Body of pancreas (tissue), 4 donors: ENCODE measurements around the gene VPS16. TPM values are rescaled to one million over a fixed set of nuclear protein-coding genes. Genes with fewer than 3 reads are reported as not detected.

ENCODE experiments used
- ATAC-seq: fragments of 150-250 bp; one replicate; pipeline ENCODE4 v1.9.1; 2016
- DNase-seq, 4 donors: peaks; one replicate each; pipeline ENCODE4 v3.0.0-alpha.2; 2019
- H3K27ac ChIP-seq, 4 donors: fragments of 200-600 bp; sonication (generic); 1 replicate in 3 of 4; 2 replicates in 1 of 4; pipeline versions ENCODE4 v1.5.1 to v1.6.1; 2016 to 2019; ENCODE audit warnings: mild to moderate bottlenecking in 1 of 4, mixed read lengths in 1 of 4, moderate library complexity in 1 of 4
- H3K27me3 ChIP-seq, 2 donors: fragments of 200-600 bp; sonication (generic); one replicate each; pipeline ENCODE4 v1.6.0; 2016; ENCODE audit warnings: mild to moderate bottlenecking in 1 of 2
- H3K36me3 ChIP-seq, 2 donors: fragments of 200-600 bp; sonication (generic); replicated peaks in 1 of 2; 2 replicates each; pipeline ENCODE4 v1.5.1; 2016; ENCODE audit warnings: low read depth in 2 of 2; ENCODE audit not compliant: insufficient read depth in 1 of 2
- H3K4me1 ChIP-seq: fragments of 200-600 bp; sonication (generic); one replicate; pipeline ENCODE4 v1.6.0; 2016
- H3K4me3 ChIP-seq, 2 donors: fragments of 200-600 bp; sonication (generic); 1 replicate in 1 of 2; 2 replicates in 1 of 2; pipeline ENCODE4 v1.5.1; 2016 to 2019
- H3K9me3 ChIP-seq, 3 donors: fragments of 200-600 bp; sonication (generic); 1 replicate in 2 of 3; 2 replicates in 1 of 3; pipeline ENCODE4 v1.5.1; 2016
- POLR2A ChIP-seq, 3 donors: fragments of 450-650 bp; IDR thresholded peaks; one replicate each; pipeline ENCODE4 v1.6.1; 2016; ENCODE audit warnings: antibody characterized with exemption in 3 of 3, mild to moderate bottlenecking in 2 of 3
- WGBS, 2 donors: methylation state at CpG; one replicate each; pipeline ENCODE4 v1.1.5; 2017; 5-methylcytosine and 5-hydroxymethylcytosine counted together
- intact Hi-C: fragments of 100-400 bp; cut with DNase I; formaldehyde crosslinking; loops from one replicate; pipeline ENCODE4 v1.15.1; 2023
- total RNA-seq, 2 donors: library from RNA; depleted of rRNA; stranded (reverse); fragments of >200 nt; gene quantifications; one replicate each; pipeline ENCODE4 v1.1.0, GENCODE V29; 2016
- TF ChIP-seq, protein P1 (sequence below), 7 experiments: fragments of 450-650 bp in 4 of 7; fragments of 200-600 bp in 3 of 7; sonication (generic) in 3 of 7; IDR thresholded peaks; one replicate each; pipeline ENCODE4 v1.5.1; 2016 to 2019; ENCODE audit warnings: antibody characterized with exemption in 7 of 7

Gene VPS16
- total RNA-seq, 2 donors from 2014 or later, result 21.3 to 25.4 TPM

DNA sequence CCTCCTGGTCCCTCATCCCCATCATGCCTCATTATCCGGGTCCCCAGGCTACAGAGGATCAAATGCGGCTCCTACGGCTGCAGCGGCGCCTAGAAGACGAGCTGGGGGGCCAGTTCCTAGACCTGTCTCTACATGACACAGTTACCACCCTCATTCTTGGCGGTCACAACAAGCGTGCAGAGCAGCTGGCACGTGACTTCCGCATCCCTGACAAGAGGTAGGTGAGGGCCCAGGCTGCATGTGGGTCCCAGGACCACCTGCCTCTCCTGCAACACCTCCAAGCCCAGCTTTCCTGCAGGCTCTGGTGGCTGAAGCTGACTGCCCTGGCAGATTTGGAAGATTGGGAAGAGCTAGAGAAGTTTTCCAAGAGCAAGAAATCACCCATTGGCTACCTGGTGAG lies 24.6 kb downstream of the VPS16 start:
- Histone ChIP-seq H3K27me3 (no peaks in the 10 kb centered on the region), H3K4me3 (no peak overlapping the region), H3K4me1 (no peaks in the 10 kb centered on the region), H3K36me3 (peaks cover 0 to 18% of the 10 kb centered on the region in 2 donors), H3K27ac (no peak overlapping the region), H3K9me3 (no peaks in the 10 kb centered on the region)
- no peak for ATAC-seq
- TF ChIP-seq POLR2A (IDR thresholded peaks at IDR 0.05), result no peak
- TF ChIP-seq, protein P1, sequence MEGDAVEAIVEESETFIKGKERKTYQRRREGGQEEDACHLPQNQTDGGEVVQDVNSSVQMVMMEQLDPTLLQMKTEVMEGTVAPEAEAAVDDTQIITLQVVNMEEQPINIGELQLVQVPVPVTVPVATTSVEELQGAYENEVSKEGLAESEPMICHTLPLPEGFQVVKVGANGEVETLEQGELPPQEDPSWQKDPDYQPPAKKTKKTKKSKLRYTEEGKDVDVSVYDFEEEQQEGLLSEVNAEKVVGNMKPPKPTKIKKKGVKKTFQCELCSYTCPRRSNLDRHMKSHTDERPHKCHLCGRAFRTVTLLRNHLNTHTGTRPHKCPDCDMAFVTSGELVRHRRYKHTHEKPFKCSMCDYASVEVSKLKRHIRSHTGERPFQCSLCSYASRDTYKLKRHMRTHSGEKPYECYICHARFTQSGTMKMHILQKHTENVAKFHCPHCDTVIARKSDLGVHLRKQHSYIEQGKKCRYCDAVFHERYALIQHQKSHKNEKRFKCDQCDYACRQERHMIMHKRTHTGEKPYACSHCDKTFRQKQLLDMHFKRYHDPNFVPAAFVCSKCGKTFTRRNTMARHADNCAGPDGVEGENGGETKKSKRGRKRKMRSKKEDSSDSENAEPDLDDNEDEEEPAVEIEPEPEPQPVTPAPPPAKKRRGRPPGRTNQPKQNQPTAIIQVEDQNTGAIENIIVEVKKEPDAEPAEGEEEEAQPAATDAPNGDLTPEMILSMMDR (IDR thresholded peaks at IDR 0.05), result no peak
- no peak for DNase-seq
- whole genome bisulfite sequencing, 2 donors, result 96% methylated on average over 10 of the region's 10 CpGs; no CpG with 5 or more reads in 1 of the 2 donors
- intact Hi-C loops, result no loop called here

DNA sequence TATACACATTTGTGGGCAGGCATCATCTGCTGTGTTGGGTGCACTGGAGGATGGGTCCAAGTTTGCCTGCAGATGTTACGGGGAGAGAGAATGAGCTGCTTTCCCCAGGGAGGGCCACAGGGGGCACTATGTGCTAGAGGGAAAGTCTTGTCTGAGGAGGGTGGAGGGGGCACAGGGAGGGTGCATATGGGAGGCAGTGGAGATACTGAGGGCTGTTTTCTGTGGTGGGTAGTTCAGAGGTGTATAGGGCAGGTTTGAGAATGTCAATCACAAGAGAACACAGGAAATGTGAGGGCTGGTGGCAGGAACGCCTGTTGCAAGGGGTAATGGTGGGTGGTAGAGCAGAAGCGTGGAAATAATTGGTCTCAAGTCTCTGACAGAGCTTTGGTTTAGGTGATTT lies 25.1 kb downstream of the VPS16 start:
- ATAC-seq (no peak), DNase-seq (no peak)
- Histone ChIP-seq H3K9me3 (no peaks in the 10 kb centered on the region), H3K4me3 (no peak overlapping the region), H3K27me3 (no peaks in the 10 kb centered on the region), H3K4me1 (no peaks in the 10 kb centered on the region), H3K36me3 (peaks cover 0 to 18% of the 10 kb centered on the region in 2 donors), H3K27ac (no peak overlapping the region)
- intact Hi-C loops, result no loop called here
- no peak for TF ChIP-seq POLR2A (IDR thresholded peaks at IDR 0.05)
- TF ChIP-seq, protein P1 (IDR thresholded peaks at IDR 0.05), result no peak
- 88 to 90% methylated on average over 3 of the region's 3 CpGs for WGBS, 2 donors

DNA sequence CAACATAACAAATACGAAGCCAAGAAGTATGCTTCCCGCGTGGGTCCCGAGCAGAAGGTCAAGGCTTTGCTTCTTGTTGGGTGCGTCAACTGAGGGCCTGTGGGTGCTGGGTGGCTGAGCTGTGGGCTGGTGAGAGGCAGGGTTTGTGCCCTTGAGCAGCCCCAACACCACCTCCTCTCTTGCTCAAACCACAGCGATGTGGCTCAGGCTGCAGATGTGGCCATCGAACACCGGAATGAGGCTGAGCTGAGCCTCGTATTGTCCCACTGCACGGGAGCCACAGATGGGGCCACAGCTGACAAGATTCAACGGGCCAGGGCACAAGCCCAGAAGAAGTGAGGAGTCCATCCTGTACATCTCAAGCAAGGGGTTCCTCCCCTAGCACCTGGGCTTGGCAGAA lies 25.7 kb downstream of the VPS16 start:
- Histone ChIP-seq H3K9me3 (no peaks in the 10 kb centered on the region), H3K27me3 (no peaks in the 10 kb centered on the region), H3K27ac (no peak overlapping the region), H3K4me1 (no peaks in the 10 kb centered on the region), H3K4me3 (no peak overlapping the region), H3K36me3 (peaks cover 0 to 16% of the 10 kb centered on the region in 2 donors)
- WGBS, 2 donors, result 89 to 92% methylated on average over 8 to 11 of the region's 11 CpGs
- TF ChIP-seq, protein P1 (IDR thresholded peaks at IDR 0.05), result no peak
- no peak for DNase-seq
- ATAC-seq, result no peak
- intact Hi-C loops, result no loop called here

DNA sequence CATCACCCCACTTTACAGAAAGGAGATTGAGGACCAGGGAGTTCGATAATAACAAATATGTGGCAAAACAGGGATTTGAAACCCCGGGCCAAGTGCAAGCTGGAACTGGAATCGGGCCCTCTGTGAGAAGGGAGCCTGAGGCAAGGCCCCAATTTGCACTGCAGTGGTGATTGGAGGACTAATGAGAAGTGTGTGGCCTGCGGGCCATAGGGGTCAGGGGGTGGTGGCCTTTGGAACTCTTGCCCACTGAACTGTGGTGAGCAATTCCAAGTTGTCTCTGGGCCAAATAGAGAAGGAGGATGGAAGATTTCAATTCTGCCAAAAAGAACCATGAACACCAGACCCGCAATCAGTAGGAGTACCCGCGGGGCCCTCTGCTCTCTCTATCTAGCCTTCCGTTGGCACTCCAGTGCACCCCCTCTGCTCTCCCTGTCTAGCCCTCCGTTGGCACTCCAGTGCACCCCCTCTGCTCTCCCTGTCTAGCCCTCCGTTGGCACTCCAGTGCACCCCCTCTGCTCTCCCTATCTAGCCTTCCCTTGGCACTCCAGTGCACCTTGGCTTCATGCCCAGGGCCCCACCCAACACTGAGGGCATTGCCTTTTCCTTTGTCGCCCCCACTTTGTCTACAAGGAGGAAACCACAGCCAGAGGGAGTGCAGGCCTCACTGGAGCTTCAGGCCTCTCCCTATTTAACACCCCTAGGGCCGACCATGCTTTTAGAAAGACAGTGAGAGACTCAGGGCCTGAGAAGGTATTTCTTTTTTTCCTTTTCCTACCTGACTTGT lies 26.7 kb downstream of the VPS16 start:
- no peak overlapping the region for H3K27ac ChIP-seq
- H3K4me1 ChIP-seq, result peaks cover 8% of the 10 kb centered on the region
- no peaks in the 10 kb centered on the region for H3K27me3 ChIP-seq
- no peak for TF ChIP-seq POLR2A (IDR thresholded peaks at IDR 0.05)
- TF ChIP-seq, protein P1 (IDR thresholded peaks at IDR 0.05), result no peak
- no peak for ATAC-seq
- H3K36me3 ChIP-seq, result peaks cover 0 to 16% of the 10 kb centered on the region in 2 donors
- WGBS, 2 donors, result 72 to 90% methylated on average over 12 of the region's 12 CpGs
- H3K9me3 ChIP-seq, result no peaks in the 10 kb centered on the region
- DNase-seq, result no peak
- no peak overlapping the region for H3K4me3 ChIP-seq
- intact Hi-C loops, result no loop called here

DNA sequence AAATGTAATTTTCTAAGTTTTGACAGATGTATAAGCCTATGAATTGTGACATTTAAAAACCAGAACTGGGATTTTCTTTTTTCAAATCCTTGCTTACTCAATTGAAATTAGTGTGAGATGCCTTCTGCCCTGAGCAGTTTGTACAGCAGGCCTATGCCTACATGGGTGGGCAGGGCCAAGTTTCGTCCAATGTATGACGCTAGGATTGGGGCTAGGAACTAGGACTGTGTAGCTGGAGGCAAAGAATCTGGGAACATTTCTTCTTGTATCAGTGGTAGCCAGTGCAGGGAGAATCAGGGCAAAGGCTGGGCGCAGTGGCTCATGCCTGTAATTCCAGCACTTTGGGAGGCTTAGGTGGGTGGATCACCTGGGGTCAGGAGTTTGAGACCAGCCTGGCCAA lies 28.8 kb downstream of the VPS16 start:
- Histone ChIP-seq H3K4me1 (peaks cover 18% of the 10 kb centered on the region), H3K27ac (no peak overlapping the region), H3K27me3 (no peaks in the 10 kb centered on the region), H3K36me3 (peaks cover 0 to 12% of the 10 kb centered on the region in 2 donors), H3K4me3 (no peak overlapping the region), H3K9me3 (no peaks in the 10 kb centered on the region)
- DNase-seq, result no peak
- intact Hi-C loops, result no loop called here
- WGBS, 2 donors, result 94 to 95% methylated on average over 3 of the region's 3 CpGs
- no peak for TF ChIP-seq POLR2A (IDR thresholded peaks at IDR 0.05)
- TF ChIP-seq, protein P1 (IDR thresholded peaks at IDR 0.05), result no peak
- no peak for ATAC-seq
